Measurements from ENCODE around the gene SUMO3. TPM values are rescaled to one million over a fixed set of nuclear protein-coding genes. Genes with fewer than 3 reads are reported as not detected.

Gene SUMO3
- total and polyA plus RNA-seq, 2 of the 4 experiments (the other 2 are of a cell fraction) = 64.9 to 101 TPM

GRCh38 chr21:44763451-44764318, 54.2 kb downstream of the SUMO3 start:
- H4K91ac ChIP-seq (ENCODE audit: insufficient read depth, low read depth, low read length) = no peak overlapping the region
- intact Hi-C loops (cut with micrococcal nuclease) (no loop called here), dilution Hi-C loops (cut with HindIII; ENCODE audit: low sequenced_read_pairs, unreplicated experiment) (no loop called here), in situ Hi-C loops (cut with MboI; ENCODE audit: low sequenced_read_pairs) (no loop called here)
- H3K14ac ChIP-seq (replicated peaks; ENCODE audit: low read depth, low read length) = no peak overlapping the region
- no peak overlapping the region for H3K18ac ChIP-seq (ENCODE audit: low read depth, low read length)
- no peak overlapping the region for H3K4ac ChIP-seq (ENCODE audit: low read depth, low read length)
- no peak overlapping the region for H4K8ac ChIP-seq (ENCODE audit: low read depth in 2 of 2, low read length in 2 of 2)
- 86% methylated on average over 4 of the region's 25 CpGs; no CpG with 5 or more reads in 1 of the 2 experiments for WGBS, 2 experiments (ENCODE audit: extremely low coverage in 2 of 2, insufficient read length in 1 of 2)
- no peak overlapping the region for H2BK5ac ChIP-seq (ENCODE audit: low read depth, low read length, poor library complexity, severe bottlenecking)
- H2BK20ac ChIP-seq (ENCODE audit: low read depth, low read length) = no peak overlapping the region
- no peak overlapping the region for H4K5ac ChIP-seq (ENCODE audit: low read depth, low read length)
- DNase-seq (no peak), ATAC-seq (ENCODE audit: low read depth) (no peak)
- no peak overlapping the region for H2BK15ac ChIP-seq (ENCODE audit: low read depth, low read length)
- H4K20me1 ChIP-seq (ENCODE audit: insufficient read depth, low read length) = no peaks in the 10 kb centered on the region; the same call in none of the 2 replicates
- no peak overlapping the region for H3K56ac ChIP-seq (ENCODE audit: extremely low read depth, insufficient read depth, low read length)
- POLR2A ChIA-PET (ENCODE audit: unreplicated experiment) = no interaction called here
- H2AFZ ChIP-seq (replicated peaks; ENCODE audit: low read length, poor library complexity) = no peak overlapping the region
- no peaks in the 10 kb centered on the region for H3K4me1 ChIP-seq (ENCODE audit: control insufficient read depth, insufficient read depth, low read length)
- no peak overlapping the region for H3K4me3 ChIP-seq (ENCODE audit: insufficient read depth, low read depth, low read length)
- no peak overlapping the region for H3K27ac ChIP-seq (ENCODE audit: insufficient read depth, low read length)
- CTCF ChIA-PET = no interaction called here
- TF ChIP-seq RAD21 (IDR thresholded peaks at IDR 0.05; ENCODE audit: low read length) = no peak
- TF ChIP-seq MXI1 (IDR thresholded peaks at IDR 0.05; ENCODE audit: borderline replicate concordance, low read depth, low read length) = no peak
- TF ChIP-seq CEBPB (IDR thresholded peaks at IDR 0.05; ENCODE audit: low read depth, low read length) = no peak
- TF ChIP-seq RCOR1 (IDR thresholded peaks at IDR 0.05; ENCODE audit: insufficient replicate concordance, low read length) = no peak
- TF ChIP-seq RFX5 (IDR thresholded peaks at IDR 0.05; ENCODE audit: low read depth, low read length) = no peak
- no peak for TF ChIP-seq ELK1 (IDR thresholded peaks at IDR 0.05; ENCODE audit: borderline replicate concordance, low read depth, low read length)
- TF ChIP-seq USF2 (IDR thresholded peaks at IDR 0.05; ENCODE audit: low read depth, low read length) = no peak
- no peak for TF ChIP-seq BHLHE40 (IDR thresholded peaks at IDR 0.05; ENCODE audit: low read depth, low read length)
- TF ChIP-seq CHD1 (IDR thresholded peaks at IDR 0.05; ENCODE audit: low read depth, low read length) = no peak
- TF ChIP-seq POLR2A (IDR thresholded peaks at IDR 0.05; ENCODE audit: low read depth, low read length) = no peak
- no peaks in the 10 kb centered on the region for H3K9me3 ChIP-seq (ENCODE audit: control insufficient read depth, insufficient read depth, low read length)
- no TSS peak for BruUV-seq (replicated peaks)
- no peak overlapping the region for H3K4me2 ChIP-seq (ENCODE audit: low read depth, low read length)
- no peaks in the 10 kb centered on the region; the same call in 1 of the 2 replicates for H3K36me3 ChIP-seq (ENCODE audit: control insufficient read depth, insufficient read depth, low read length)
- H2AK5ac ChIP-seq (ENCODE audit: low read depth, low read length) = no peak overlapping the region
- no peaks in the 10 kb centered on the region for H3K9me1 ChIP-seq (ENCODE audit: insufficient read depth, low read length)
- H3K79me1 ChIP-seq (ENCODE audit: low read depth in 1 of 2, low read length in 2 of 2) = no peaks in the 10 kb centered on the region
- no peak overlapping the region for H3K23ac ChIP-seq (ENCODE audit: low read depth, low read length)
- no peaks in the 10 kb centered on the region; the same call in 1 of the 2 replicates for H3K27me3 ChIP-seq (ENCODE audit: control insufficient read depth, insufficient read depth, low read length)
- no peak overlapping the region for H3K9ac ChIP-seq (ENCODE audit: low read depth, low read length)
- H2AK9ac ChIP-seq (replicated peaks; ENCODE audit: low read depth, low read length, poor library complexity) = no peak overlapping the region
- H2BK120ac ChIP-seq (ENCODE audit: low read depth, low read length) = no peak overlapping the region

All from IMR-90 (cell line).